B cell (primary cell): Measurements from ENCODE around the gene ZFP64. TPM values are rescaled to one million over a fixed set of nuclear protein-coding genes. Genes with fewer than 3 reads are reported as not detected.

Source experiments
- ATAC-seq: fragments of 200-7000 bp; cut with Tn5 transposase; one replicate; pipeline ENCODE4 v1.10.0; 2021; ENCODE audit warnings: low read depth, mild to moderate bottlenecking, moderate number of reproducible peaks, moderate library complexity
- CTCF ChIA-PET: fragments of 350-600 bp; sonication (Branson Sonifier 250); formaldehyde crosslinking; loops from one replicate; lab custom pipeline; 2021; ENCODE audit warnings: antibody characterized with exemption, inconsistent platforms; lab: Charles Lee
- POLR2A ChIA-PET: fragments of 350-600 bp; sonication (Branson Sonifier 250); formaldehyde crosslinking; loops from one replicate; lab custom pipeline; 2021; ENCODE audit warnings: antibody characterized with exemption; lab: Charles Lee
- DNase-seq: peaks from one replicate; pipeline ENCODE4 v3.0.0; 2013
- H2AFZ ChIP-seq: 2 replicates; pipeline ENCODE4 v1.6.1; 2012; ENCODE audit warnings: mild to moderate bottlenecking, low read depth, low read length; ENCODE audit not compliant: insufficient read depth, poor library complexity, severe bottlenecking
- H3K27ac ChIP-seq, 2 donors: 1 replicate in 1 of 2; 2 replicates in 1 of 2; pipeline ENCODE4 v1.5.1; 2012 to 2013; ENCODE audit warnings: low read length in 2 of 2, mild to moderate bottlenecking in 2 of 2, moderate library complexity in 1 of 2
- H3K27me3 ChIP-seq, 4 experiments: fragments of 200-600 bp in 1 of 4; sonication (generic) in 1 of 4; replicated peaks in 1 of 4; 1 replicate in 2 of 4; 2 replicates in 2 of 4; pipeline versions ENCODE4 v1.6.1 to v1.7.0; 2013 to 2016; ENCODE audit warnings: low read length in 3 of 4, mild to moderate bottlenecking in 2 of 4, mixed read lengths in 1 of 4, moderate library complexity in 1 of 4; ENCODE audit not compliant: insufficient read depth in 4 of 4, control insufficient read depth in 3 of 4; ENCODE audit errors: control extremely low read depth in 1 of 4
- H3K36me3 ChIP-seq, 2 experiments: replicated peaks in 1 of 2; 1 replicate in 1 of 2; 2 replicates in 1 of 2; pipeline versions ENCODE4 v1.6.1 to v1.7.1; 2013; ENCODE audit warnings: low read length in 1 of 2; ENCODE audit not compliant: insufficient read depth in 2 of 2, control insufficient read depth in 1 of 2; ENCODE audit errors: control extremely low read depth in 1 of 2, extremely low read depth in 1 of 2
- H3K4me1 ChIP-seq, 2 donors: fragments of 200-600 bp in 1 of 2; sonication (generic) in 1 of 2; 1 replicate in 1 of 2; 2 replicates in 1 of 2; pipeline versions ENCODE4 v1.5.1 to v1.6.1; 2013 to 2017; ENCODE audit warnings: low read length in 2 of 2; ENCODE audit not compliant: control insufficient read depth in 2 of 2, insufficient read depth in 2 of 2
- H3K4me2 ChIP-seq: replicated peaks from 2 replicates; pipeline ENCODE3; 2012; ENCODE audit warnings: mild to moderate bottlenecking, low read depth, low read length; ENCODE audit not compliant: poor library complexity, severe bottlenecking
- H3K4me3 ChIP-seq, 5 experiments: fragments of 200-600 bp in 1 of 5; sonication (generic) in 1 of 5; 1 replicate in 3 of 5; 2 replicates in 2 of 5; pipeline versions ENCODE4 v1.5.1 to v1.7.0; 2011 to 2016; ENCODE audit warnings: low read length in 4 of 5, mild to moderate bottlenecking in 4 of 5, low read depth in 2 of 5, control low read depth in 1 of 5, moderate library complexity in 1 of 5; ENCODE audit not compliant: insufficient read depth in 1 of 5; ENCODE audit errors: control extremely low read depth in 1 of 5, extremely low read depth in 1 of 5
- H3K79me2 ChIP-seq: fragments of 200-600 bp; sonication (generic); one replicate; pipeline ENCODE4 v1.6.0; 2016; ENCODE audit warnings: low read length; ENCODE audit not compliant: control insufficient read depth, insufficient read depth
- H3K9ac ChIP-seq: fragments of 200-600 bp; sonication (generic); 2 replicates; pipeline ENCODE4 v1.6.1; 2017; ENCODE audit warnings: mild to moderate bottlenecking, low read length, moderate library complexity
- H3K9me3 ChIP-seq, 3 donors: one replicate each; pipeline versions ENCODE4 v1.6.1 to v1.7.1; 2013; ENCODE audit warnings: low read length in 2 of 3; ENCODE audit not compliant: control insufficient read depth in 2 of 3, insufficient read depth in 1 of 3; ENCODE audit errors: control extremely low read depth in 1 of 3
- H4K20me1 ChIP-seq: 2 replicates; pipeline ENCODE4 v1.6.0; 2012; ENCODE audit warnings: mild to moderate bottlenecking, low read length; ENCODE audit not compliant: insufficient read depth, control insufficient read depth, poor library complexity, severe bottlenecking
- H3K27ac Mint-ChIP-seq: one replicate; pipeline ENCODE4 v1.8.0; 2021; ENCODE audit warnings: mixed read lengths
- H3K27me3 Mint-ChIP-seq: one replicate; pipeline ENCODE4 v1.8.0; 2021; ENCODE audit warnings: mixed read lengths
- H3K4me1 Mint-ChIP-seq: one replicate; pipeline ENCODE4 v1.8.0; 2021; ENCODE audit warnings: mixed read lengths
- H3K4me3 Mint-ChIP-seq: one replicate; pipeline ENCODE4 v1.8.0; 2021; ENCODE audit warnings: mixed read lengths
- H3K9me3 Mint-ChIP-seq: one replicate; pipeline ENCODE4 v1.8.0; 2022; ENCODE audit warnings: mixed read lengths; ENCODE audit not compliant: insufficient read depth
- CTCF ChIP-seq: fragments of 200-600 bp; IDR thresholded peaks from one replicate; pipeline ENCODE4 v1.8.0; 2022; ENCODE audit warnings: antibody characterized with exemption, mild to moderate bottlenecking
- EZH2 ChIP-seq: IDR thresholded peaks from 2 replicates; pipeline ENCODE4 v1.6.1; 2012; ENCODE audit warnings: borderline replicate concordance, low read depth, mild to moderate bottlenecking, moderate library complexity, low read length; ENCODE audit not compliant: insufficient read depth, poor library complexity, severe bottlenecking
- WGBS: methylation state at CpG from one replicate; pipeline ENCODE4 v1.1.5; 2013; ENCODE audit warnings: missing lambda C conversion rate; ENCODE audit not compliant: insufficient coverage; 5-methylcytosine and 5-hydroxymethylcytosine counted together
- intact Hi-C: fragments of 100-400 bp; cut with micrococcal nuclease; formaldehyde crosslinking; loops from one replicate; pipeline ENCODE4 v1.10.0; 2022
- polyA plus RNA-seq: library from polyadenylated mRNA; depleted of rRNA; stranded (reverse); fragments of >200 nt; gene quantifications from 2 replicates; pipeline ENCODE4 v1.2.3, GENCODE V29; 2012
- total RNA-seq, 2 donors: library from RNA; stranded (reverse); fragments of 120-200 nt in 1 of 2; gene quantifications; 1 replicate in 1 of 2; 2 replicates in 1 of 2; pipeline versions ENCODE4 v1.2.3 to v1.2.4, GENCODE V29; 2013 to 2022

Gene ZFP64
- total and polyA plus RNA-seq, 2 donors (not counting 1 experiment from before 2014, with no cell fraction given), result 14.2 to 15.1 TPM

DNA sequence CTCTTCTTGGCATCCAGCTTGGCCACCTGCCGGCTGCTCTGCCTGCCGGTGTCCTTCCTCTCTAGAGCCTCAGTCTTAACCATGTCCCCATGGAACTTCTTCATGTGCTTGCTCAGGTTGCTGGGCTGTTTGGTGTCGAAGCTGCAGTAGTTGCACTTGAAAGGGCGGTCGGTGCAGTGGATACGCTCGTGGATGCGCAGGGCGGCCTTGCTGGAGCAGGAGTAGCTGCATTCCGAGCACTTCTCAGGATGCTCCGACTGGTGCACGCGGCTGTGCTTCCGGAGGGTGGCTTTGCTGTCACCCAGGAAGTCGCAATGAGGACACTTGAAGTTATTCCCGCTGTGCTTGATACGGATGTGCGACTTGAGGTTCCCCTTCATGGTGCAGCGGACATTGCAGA lies 38.7 kb downstream of the ZFP64 start:
- intact Hi-C loops, result no loop called here
- H3K79me2 ChIP-seq, result no peaks in the 10 kb centered on the region
- no peak overlapping the region for H3K4me3 Mint-ChIP-seq
- H3K27ac Mint-ChIP-seq, result no peak overlapping the region
- no peaks in the 10 kb centered on the region for H3K27me3 Mint-ChIP-seq
- peaks cover 1 to 32% of the 10 kb centered on the region in 2 experiments for H3K36me3 ChIP-seq
- no peaks in the 10 kb centered on the region for H3K9me3 Mint-ChIP-seq
- ChIA-PET CTCF (interaction anchor here (1.2 kb wide), 1 partner anchor 8 kb away, joined by 3 read pairs; no protein-coding TSS in a partner anchor), POLR2A (no interaction called here)
- no peak overlapping the region for H3K9ac ChIP-seq
- H3K27ac ChIP-seq, result no peak overlapping the region
- H3K4me1 Mint-ChIP-seq, result no peaks in the 10 kb centered on the region
- H2AFZ ChIP-seq, result no peak overlapping the region
- 98% methylated on average over 19 of the region's 19 CpGs for WGBS
- TF ChIP-seq EZH2, result no peak
- TF ChIP-seq CTCF, result no peak
- no peaks in the 10 kb centered on the region for H3K27me3 ChIP-seq
- H3K4me1 ChIP-seq, result no peaks in the 10 kb centered on the region
- no peak overlapping the region for H3K4me3 ChIP-seq
- no peaks in the 10 kb centered on the region for H4K20me1 ChIP-seq
- no peak overlapping the region for H3K4me2 ChIP-seq
- no peak for DNase-seq
- no peaks in the 10 kb centered on the region for H3K9me3 ChIP-seq
- ATAC-seq, result no peak

DNA sequence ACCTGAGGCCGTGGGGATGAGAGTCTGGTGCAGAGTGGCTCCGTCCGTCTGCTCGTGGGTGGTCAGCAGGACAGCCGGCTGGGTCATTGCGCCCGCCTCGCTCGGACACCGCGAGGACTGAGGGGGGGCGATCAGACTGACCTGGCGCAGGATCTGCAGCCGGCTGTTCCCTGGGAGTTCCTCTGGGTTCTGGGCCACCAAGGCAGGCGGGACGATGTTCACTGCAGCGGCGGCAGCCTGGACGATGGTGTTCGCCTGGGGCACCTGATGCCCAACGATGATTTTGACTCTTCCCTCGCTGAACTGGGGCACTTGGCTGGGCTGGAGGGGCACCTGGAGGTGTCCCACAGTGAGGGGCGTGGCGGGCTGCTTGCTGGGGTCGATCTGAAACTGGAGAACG lies 39.2 kb downstream of the ZFP64 start:
- H3K9me3 ChIP-seq, result no peaks in the 10 kb centered on the region
- POLR2A ChIA-PET, result no interaction called here

More for the DNA sequence above, 39.2 kb downstream of the ZFP64 start:
- Histone ChIP-seq H2AFZ (no peak overlapping the region), H3K36me3 (peaks cover 1 to 31% of the 10 kb centered on the region in 2 experiments), H3K4me3 (no peak overlapping the region), H3K27me3 (no peaks in the 10 kb centered on the region), H4K20me1 (no peaks in the 10 kb centered on the region), H3K4me2 (no peak overlapping the region), H3K4me1 (no peaks in the 10 kb centered on the region), H3K27ac (no peak overlapping the region), H3K79me2 (no peaks in the 10 kb centered on the region), H3K9ac (no peak overlapping the region)
- no peak for DNase-seq
- Mint-ChIP-seq H3K4me1 (no peaks in the 10 kb centered on the region), H3K27me3 (no peaks in the 10 kb centered on the region), H3K4me3 (no peak overlapping the region), H3K27ac (no peak overlapping the region), H3K9me3 (no peaks in the 10 kb centered on the region)
- 96% methylated on average over 26 of the region's 26 CpGs for WGBS
- ATAC-seq, result no peak
- TF ChIP-seq CTCF, result no peak
- TF ChIP-seq EZH2, result no peak
- CTCF ChIA-PET, result interaction anchor here (1.2 kb wide), 1 partner anchor 8 kb away, joined by 3 read pairs; no protein-coding TSS in a partner anchor
- intact Hi-C loops, result no loop called here
